ENCODE results near the gene SPAG16. TPM values are rescaled to one million over a fixed set of nuclear protein-coding genes. Genes with fewer than 3 reads are reported as not detected.

SPAG16 gene
- total and polyA plus RNA-seq, 11 donors = 9.8 to 26.1 (median 15.2) TPM

- Histone ChIP-seq H3K4me1 (no peaks in the 10 kb centered on the region), H3K9me3 (no peaks in the 10 kb centered on the region), H3K4me3 (no peak overlapping the region), H3K27ac (no peak overlapping the region), H3K27me3 (no peaks in the 10 kb centered on the region), H3K36me3 (no peaks in the 10 kb centered on the region)
- ATAC-seq = no peak
- intact Hi-C loops (cut with DNase I) = no loop called here
- TF ChIP-seq, protein P1, sequence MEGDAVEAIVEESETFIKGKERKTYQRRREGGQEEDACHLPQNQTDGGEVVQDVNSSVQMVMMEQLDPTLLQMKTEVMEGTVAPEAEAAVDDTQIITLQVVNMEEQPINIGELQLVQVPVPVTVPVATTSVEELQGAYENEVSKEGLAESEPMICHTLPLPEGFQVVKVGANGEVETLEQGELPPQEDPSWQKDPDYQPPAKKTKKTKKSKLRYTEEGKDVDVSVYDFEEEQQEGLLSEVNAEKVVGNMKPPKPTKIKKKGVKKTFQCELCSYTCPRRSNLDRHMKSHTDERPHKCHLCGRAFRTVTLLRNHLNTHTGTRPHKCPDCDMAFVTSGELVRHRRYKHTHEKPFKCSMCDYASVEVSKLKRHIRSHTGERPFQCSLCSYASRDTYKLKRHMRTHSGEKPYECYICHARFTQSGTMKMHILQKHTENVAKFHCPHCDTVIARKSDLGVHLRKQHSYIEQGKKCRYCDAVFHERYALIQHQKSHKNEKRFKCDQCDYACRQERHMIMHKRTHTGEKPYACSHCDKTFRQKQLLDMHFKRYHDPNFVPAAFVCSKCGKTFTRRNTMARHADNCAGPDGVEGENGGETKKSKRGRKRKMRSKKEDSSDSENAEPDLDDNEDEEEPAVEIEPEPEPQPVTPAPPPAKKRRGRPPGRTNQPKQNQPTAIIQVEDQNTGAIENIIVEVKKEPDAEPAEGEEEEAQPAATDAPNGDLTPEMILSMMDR (IDR thresholded peaks at IDR 0.05) = no peak
- no peak for TF ChIP-seq POLR2A (IDR thresholded peaks at IDR 0.05)
- whole genome bisulfite sequencing, 4 donors = 77 to 91% (median 89%) methylated on average over 1 of the region's 1 CpG
- no peak for DNase-seq
These were observed 851.7 kb downstream of the SPAG16 start for GRCh38 chr2:214135966-214136365.

GRCh38 chr2:214138779-214139178, 854.5 kb downstream of the SPAG16 start:
- H3K27me3 ChIP-seq = no peaks in the 10 kb centered on the region

GRCh38 chr2:214139630-214140284, 855.5 kb downstream of the SPAG16 start:
- TF ChIP-seq POLR2A (IDR thresholded peaks at IDR 0.05) = no peak
- TF ChIP-seq, protein P1 (IDR thresholded peaks at IDR 0.05) = no peak
- H3K27me3 ChIP-seq = no peaks in the 10 kb centered on the region
- WGBS, 4 donors = 43 to 51% (median 46%) methylated on average over 3 of the region's 3 CpGs
- DNase-seq (no peak), ATAC-seq (no peak)
- H3K4me3 ChIP-seq = no peak overlapping the region
- no peaks in the 10 kb centered on the region for H3K9me3 ChIP-seq
- intact Hi-C loops (cut with DNase I) = no loop called here
- H3K27ac ChIP-seq = no peak overlapping the region
- no peaks in the 10 kb centered on the region for H3K4me1 ChIP-seq
- H3K36me3 ChIP-seq = no peaks in the 10 kb centered on the region

More at GRCh38 chr2:214138779-214139178, 854.5 kb downstream of the SPAG16 start:
- intact Hi-C loops (cut with DNase I) = no loop called here
- Histone ChIP-seq H3K4me1 (no peaks in the 10 kb centered on the region), H3K27ac (no peak overlapping the region), H3K36me3 (no peaks in the 10 kb centered on the region), H3K4me3 (no peak overlapping the region), H3K9me3 (no peaks in the 10 kb centered on the region)
- TF ChIP-seq, protein P1 (IDR thresholded peaks at IDR 0.05) = no peak
- TF ChIP-seq POLR2A (IDR thresholded peaks at IDR 0.05) = no peak
- ATAC-seq (no peak), DNase-seq (no peak)

GRCh38 chr2:214156971-214157370, 872.7 kb downstream of the SPAG16 start:
- no peak for DNase-seq
- TF ChIP-seq, protein P1 (IDR thresholded peaks at IDR 0.05) = no peak
- no peak for TF ChIP-seq POLR2A (IDR thresholded peaks at IDR 0.05)
- 74 to 81% (median 80%) methylated on average over 1 of the region's 1 CpG for WGBS, 4 donors
- Histone ChIP-seq H3K36me3 (no peaks in the 10 kb centered on the region), H3K9me3 (no peaks in the 10 kb centered on the region), H3K4me1 (no peaks in the 10 kb centered on the region), H3K4me3 (no peak overlapping the region), H3K27ac (no peak overlapping the region), H3K27me3 (no peaks in the 10 kb centered on the region)
- intact Hi-C loops (cut with DNase I) = no loop called here
- no peak for ATAC-seq

Measured in heart left ventricle (tissue), 16 donors.